ENCODE results near the gene CFAP100.

Gene CFAP100

DNA sequence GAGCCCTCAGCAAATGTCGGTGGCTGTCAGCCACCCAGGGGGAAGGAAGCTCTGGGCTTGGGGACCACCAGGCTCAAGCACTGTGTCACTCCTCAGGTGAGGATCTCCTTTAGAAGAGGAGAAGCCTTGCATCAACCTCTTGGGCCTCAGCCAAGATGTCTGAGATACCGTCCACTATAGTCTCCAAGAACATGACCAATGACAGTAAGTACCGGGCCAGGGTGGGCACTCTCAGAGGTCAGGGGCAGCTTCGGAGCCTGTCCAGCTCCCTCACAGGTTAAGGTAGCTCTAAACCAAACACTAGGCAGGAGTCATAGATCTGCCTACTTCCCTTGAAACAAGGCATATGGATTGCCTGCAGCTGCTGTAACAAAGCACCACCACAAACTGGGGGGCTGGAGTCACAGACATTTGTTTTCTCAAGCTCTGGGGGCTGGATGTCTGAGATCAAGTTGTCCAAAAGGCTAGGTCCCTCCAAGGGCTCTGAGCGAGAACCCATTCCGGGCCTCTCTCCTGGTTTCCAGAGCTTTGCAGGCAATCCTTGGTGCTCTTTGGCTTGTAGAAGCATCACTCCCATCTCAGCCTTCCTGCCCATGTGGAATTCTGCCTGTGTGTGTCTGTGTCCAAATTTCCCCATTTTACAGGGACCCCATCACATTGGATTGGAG lies 1.3 kb downstream of the CFAP100 start:
- TF ChIP-seq TAF1 (IDR thresholded peaks at IDR 0.05; ENCODE audit: borderline replicate concordance, insufficient read depth, low read length) (no peak), POLR2AphosphoS5 (IDR thresholded peaks at IDR 0.05; ENCODE audit: low read depth, low read length) (no peak), FOXP2 (optimal IDR thresholded peaks at IDR 0.05; ENCODE audit: borderline replicate concordance, extremely low read depth, extremely low read length, insufficient read depth) (no peak), SIN3A (IDR thresholded peaks at IDR 0.05; ENCODE audit: borderline replicate concordance, insufficient read depth, low read length) (no peak), REST (IDR thresholded peaks at IDR 0.05; ENCODE audit: insufficient read depth in 1 of 2, low read depth in 2 of 2, low read length in 2 of 2) (no peak)

- TF ChIP-seq TAF1 (IDR thresholded peaks at IDR 0.05; ENCODE audit: borderline replicate concordance, insufficient read depth, low read length) (no peak), REST (IDR thresholded peaks at IDR 0.05; ENCODE audit: insufficient read depth in 1 of 2, low read depth in 2 of 2, low read length in 2 of 2) (no peak), SIN3A (IDR thresholded peaks at IDR 0.05; ENCODE audit: borderline replicate concordance, insufficient read depth, low read length) (no peak), FOXP2 (optimal IDR thresholded peaks at IDR 0.05; ENCODE audit: borderline replicate concordance, extremely low read depth, extremely low read length, insufficient read depth) (no peak), POLR2AphosphoS5 (IDR thresholded peaks at IDR 0.05; ENCODE audit: low read depth, low read length) (no peak)
Measured at GRCh38 chr3:126396536-126396935, 1.8 kb downstream of the CFAP100 start.

GRCh38 chr3:126397610-126398422 lies 3.1 kb downstream of the CFAP100 start:
- no peak for TF ChIP-seq FOXP2 (optimal IDR thresholded peaks at IDR 0.05; ENCODE audit: borderline replicate concordance, extremely low read depth, extremely low read length, insufficient read depth)
- no peak for TF ChIP-seq SIN3A (IDR thresholded peaks at IDR 0.05; ENCODE audit: borderline replicate concordance, insufficient read depth, low read length)
- no peak for TF ChIP-seq POLR2AphosphoS5 (IDR thresholded peaks at IDR 0.05; ENCODE audit: low read depth, low read length)
- no peak for TF ChIP-seq TAF1 (IDR thresholded peaks at IDR 0.05; ENCODE audit: borderline replicate concordance, insufficient read depth, low read length)
- no peak for TF ChIP-seq REST (IDR thresholded peaks at IDR 0.05; ENCODE audit: insufficient read depth in 1 of 2, low read depth in 2 of 2, low read length in 2 of 2)

GRCh38 chr3:126398423-126399350 lies 4.0 kb downstream of the CFAP100 start:
- TF ChIP-seq REST (IDR thresholded peaks at IDR 0.05; ENCODE audit: insufficient read depth in 1 of 2, low read depth in 2 of 2, low read length in 2 of 2) (no peak), POLR2AphosphoS5 (IDR thresholded peaks at IDR 0.05; ENCODE audit: low read depth, low read length) (no peak), SIN3A (IDR thresholded peaks at IDR 0.05; ENCODE audit: borderline replicate concordance, insufficient read depth, low read length) (no peak), FOXP2 (optimal IDR thresholded peaks at IDR 0.05; ENCODE audit: borderline replicate concordance, extremely low read depth, extremely low read length, insufficient read depth) (no peak), TAF1 (IDR thresholded peaks at IDR 0.05; ENCODE audit: borderline replicate concordance, insufficient read depth, low read length) (no peak)
